HG03045 (cell line): ENCODE measurements around the gene TANGO2.

Experiments
- ATAC-seq: cut with Tn5 transposase; IDR thresholded peaks from one replicate; pipeline ENCODE4 v1.9.1; 2021; ENCODE audit warnings: mild to moderate bottlenecking, moderate library complexity; ENCODE audit not compliant: unreplicated experiment

The TANGO2 gene

GRCh38 chr22:19994851-19995610, 25.9 kb upstream of the TANGO2 start:
- ATAC-seq, result no peak

- no peak for ATAC-seq
Observed at GRCh38 chr22:19995611-19996339, 25.1 kb upstream of the TANGO2 start.

- ATAC-seq, result no peak
Observed at GRCh38 chr22:19996694-19997384, 24.1 kb upstream of the TANGO2 start.

- ATAC-seq, result no peak
Observed at GRCh38 chr22:19997561-19998231, 23.2 kb upstream of the TANGO2 start.

GRCh38 chr22:19998232-19998951, 22.5 kb upstream of the TANGO2 start:
- no peak for ATAC-seq

- ATAC-seq, result no peak
Observed at GRCh38 chr22:19998991-19999820, 21.7 kb upstream of the TANGO2 start.

- no peak for ATAC-seq
Observed at GRCh38 chr22:20000246-20001081, 20.4 kb upstream of the TANGO2 start.

- no peak for ATAC-seq
Observed at GRCh38 chr22:20001082-20001638, 19.8 kb upstream of the TANGO2 start.

GRCh38 chr22:20002128-20002527, 18.8 kb upstream of the TANGO2 start:
- ATAC-seq, result no peak

GRCh38 chr22:20002636-20003035, 18.3 kb upstream of the TANGO2 start:
- ATAC-seq, result no peak

- no peak for ATAC-seq
Observed at GRCh38 chr22:20003304-20003703, 17.6 kb upstream of the TANGO2 start.

- ATAC-seq, result no peak
Observed at GRCh38 chr22:20004464-20004863, 16.4 kb upstream of the TANGO2 start.

GRCh38 chr22:20008221-20008995, 12.5 kb upstream of the TANGO2 start:
- no peak for ATAC-seq

GRCh38 chr22:20009018-20009491, 11.9 kb upstream of the TANGO2 start:
- ATAC-seq, result no peak

- no peak for ATAC-seq
Observed at GRCh38 chr22:20009582-20010306, 11.2 kb upstream of the TANGO2 start.

- ATAC-seq, result no peak
Observed at GRCh38 chr22:20010307-20011122, 10.4 kb upstream of the TANGO2 start.
